K562 (cell line): ENCODE data around the gene ADARB2. TPM values are rescaled to one million over a fixed set of nuclear protein-coding genes. Genes with fewer than 3 reads are reported as not detected.

ENCODE experiments used
- ATAC-seq: fragments of 200-7000 bp; cut with Tn5 transposase; 3 replicates; pipeline ENCODE4 v1.9.1; 2020; ENCODE audit warnings: moderate library complexity
- BruUV-seq: library from RNA; stranded (reverse); fragments of 400-500 nt; replicated peaks from 2 replicates; lab custom pipeline; 2021; lab: Mats Ljungman, UMichigan
- CTCF ChIA-PET: fragments of 300-600 bp; formaldehyde crosslinking; extraction: SDS; loops from one replicate; lab custom pipeline; 2021; ENCODE audit warnings: low intra/inter-chr PET ratio; lab: Yijun Ruan, JAX
- POLR2A ChIA-PET: fragments of 300-600, 350-650 bp; sonication (Branson Sonifier 250); formaldehyde crosslinking; extraction: SDS; loops from one replicate; lab custom pipeline; 2021; ENCODE audit warnings: antibody characterized with exemption, inconsistent platforms; lab: Yijun Ruan, JAX
- DNase-seq, 4 experiments: peaks; one replicate each; pipeline versions ENCODE4 v3.0.0 to v3.0.0-alpha.2; 2011 to 2018; ENCODE audit warnings: low spot score in 3 of 4, mixed read lengths in 3 of 4; ENCODE audit errors: extremely low read depth in 1 of 4
- FAIRE-seq: peaks from 2 replicates; lab custom pipeline; 2011; peaks lifted over from hg19 to GRCh38; lab: Jason Lieb, UNC
- H2AFZ ChIP-seq: 2 replicates; pipeline ENCODE4 v1.6.0; 2011; ENCODE audit warnings: low read depth, low read length, control low read depth, inconsistent platforms
- H3K27ac ChIP-seq: fragments of 200-600 bp; 3 replicates; pipeline ENCODE4 v1.8.0; 2011; ENCODE audit warnings: low read depth, mild to moderate bottlenecking, control low read depth, inconsistent platforms, low read length, moderate library complexity, mixed read lengths; ENCODE audit errors: extremely low read depth
- H3K27me3 ChIP-seq, 2 experiments: fragments of 300-600 bp in 1 of 2; 2 replicates in 1 of 2; 3 replicates in 1 of 2; pipeline versions ENCODE4 v1.6.0 to v1.8.0; 2011; ENCODE audit warnings: inconsistent platforms in 2 of 2, low read length in 2 of 2, mild to moderate bottlenecking in 1 of 2, mixed read lengths in 1 of 2, moderate library complexity in 1 of 2; ENCODE audit not compliant: control insufficient read depth in 2 of 2, insufficient read depth in 2 of 2
- H3K36me3 ChIP-seq: fragments of 300-600 bp; 3 replicates; pipeline ENCODE4 v1.8.0; 2011; ENCODE audit warnings: mild to moderate bottlenecking, low read length, inconsistent platforms; ENCODE audit not compliant: control insufficient read depth, insufficient read depth
- H3K4me1 ChIP-seq, 2 experiments: fragments of 200-600 bp in 1 of 2; replicated peaks in 1 of 2; 2 replicates in 1 of 2; 3 replicates in 1 of 2; pipeline versions ENCODE4 v1.5.1 to v1.8.0; 2011; ENCODE audit warnings: inconsistent platforms in 2 of 2, low read length in 2 of 2, mild to moderate bottlenecking in 1 of 2, mixed read lengths in 1 of 2, moderate library complexity in 1 of 2; ENCODE audit not compliant: control insufficient read depth in 2 of 2, insufficient read depth in 2 of 2
- H3K4me2 ChIP-seq: 2 replicates; pipeline ENCODE4 v1.6.1; 2011; ENCODE audit warnings: low read length, control low read depth, inconsistent platforms, mixed read lengths; ENCODE audit not compliant: insufficient read depth
- H3K4me3 ChIP-seq: fragments of 200-600 bp; sonication (generic), shearing (Covaris generic); 2 replicates; pipeline ENCODE4 v1.5.1; 2016; ENCODE audit warnings: control low read depth, inconsistent platforms
- H3K79me2 ChIP-seq: fragments of 200-600 bp; 3 replicates; pipeline ENCODE4 v1.8.0; 2011; ENCODE audit warnings: low read length, inconsistent platforms; ENCODE audit not compliant: control insufficient read depth, insufficient read depth
- H3K9ac ChIP-seq, 2 experiments: 2 replicates each; pipeline versions ENCODE4 v1.6.0 to v1.6.1; 2011; ENCODE audit warnings: low read depth in 2 of 2, low read length in 2 of 2, control low read depth in 1 of 2, inconsistent platforms in 1 of 2, mild to moderate bottlenecking in 1 of 2, mixed read lengths in 1 of 2; ENCODE audit not compliant: insufficient read depth in 1 of 2
- H3K9me1 ChIP-seq: one replicate; pipeline ENCODE4 v1.6.0; 2011; ENCODE audit warnings: inconsistent platforms, mild to moderate bottlenecking, low read length, moderate library complexity; ENCODE audit not compliant: control insufficient read depth, insufficient read depth
- H3K9me3 ChIP-seq: replicated peaks from 2 replicates; pipeline ENCODE4 v1.5.1; 2011; ENCODE audit warnings: low read depth, low read length, inconsistent platforms; ENCODE audit not compliant: control insufficient read depth, insufficient read depth
- H4K20me1 ChIP-seq: replicated peaks from 2 replicates; pipeline ENCODE4 v1.6.1; 2011; ENCODE audit warnings: low read length, inconsistent platforms, mixed read lengths; ENCODE audit not compliant: control insufficient read depth, insufficient read depth
- ASH1L ChIP-seq: fragments of 450-650 bp; IDR thresholded peaks from 2 replicates; pipeline ENCODE4 v1.6.1; 2018; ENCODE audit warnings: borderline replicate concordance, mild to moderate bottlenecking, low read depth; ENCODE audit not compliant: partially characterized antibody
- CHCHD3 ChIP-seq: fragments of 250-450 bp; sonication (Bioruptor Pico); IDR thresholded peaks from 2 replicates; pipeline ENCODE4 v2.1.2; 2022; ENCODE audit warnings: mild to moderate bottlenecking
- CHD2 ChIP-seq: IDR thresholded peaks from 2 replicates; pipeline ENCODE4 v1.6.1; 2011; ENCODE audit warnings: low read depth, low read length
- ETV1 ChIP-seq: fragments of 450-650 bp; conservative IDR thresholded peaks from 2 replicates; pipeline ENCODE4 v1.6.1; 2016; ENCODE audit warnings: missing genetic modification characterization, control low read depth, low read depth, missing compliant biosample characterization
- FUS ChIP-seq: fragments of 200-400 bp; formaldehyde crosslinking; optimal IDR thresholded peaks from 2 replicates; pipeline ENCODE3; 2017; ENCODE audit warnings: low read depth, low read length
- MAZ ChIP-seq, 2 experiments: fragments of 450-650 bp in 1 of 2; sonication (generic) in 1 of 2; formaldehyde crosslinking; IDR thresholded peaks in 1 of 2; conservative IDR thresholded peaks in 1 of 2; 2 replicates each; pipeline versions ENCODE4 v1.4.0 to v1.5.0; 2020; ENCODE audit warnings: mild to moderate bottlenecking in 1 of 2, missing genetic modification reagents in 1 of 2
- MEF2A ChIP-seq: IDR thresholded peaks from 2 replicates; pipeline ENCODE4 v1.6.1; 2011; ENCODE audit warnings: low read depth, mild to moderate bottlenecking, low read length, moderate library complexity; ENCODE audit not compliant: control insufficient read depth
- NELFE ChIP-seq: IDR thresholded peaks from 2 replicates; pipeline ENCODE4 v1.6.1; 2011; ENCODE audit warnings: mild to moderate bottlenecking; ENCODE audit not compliant: insufficient read depth, insufficient read length
- PHF21A ChIP-seq: fragments of 450-650 bp; IDR thresholded peaks from 2 replicates; pipeline ENCODE4 v1.6.1; 2017; ENCODE audit warnings: low read depth, borderline replicate concordance
- STAT5A ChIP-seq: IDR thresholded peaks from 2 replicates; pipeline ENCODE4 v1.6.1; 2012; ENCODE audit warnings: low read length, inconsistent platforms, borderline replicate concordance
- TBL1XR1 ChIP-seq, 2 experiments: IDR thresholded peaks; 2 replicates each; pipeline ENCODE4 v1.6.1; 2012; ENCODE audit warnings: improper control_type of control experiment in 2 of 2, low read length in 2 of 2, mild to moderate bottlenecking in 1 of 2
- XRCC5 ChIP-seq: fragments of 200-400 bp; formaldehyde crosslinking; IDR thresholded peaks from 2 replicates; pipeline ENCODE4 v1.6.1; 2017; ENCODE audit warnings: low read depth, mild to moderate bottlenecking, low read length
- ZFPM2 ChIP-seq: fragments of 250-450 bp; sonication (Bioruptor Pico); IDR thresholded peaks from 2 replicates; pipeline ENCODE4 v1.5.1; 2022; ENCODE audit warnings: mild to moderate bottlenecking
- ZNF431 ChIP-seq: sonication (generic); formaldehyde crosslinking; IDR thresholded peaks from 2 replicates; pipeline ENCODE4 v1.8.0; 2022; ENCODE audit warnings: mild to moderate bottlenecking, missing genetic modification reagents
- WGBS: fragments of 100-300 bp; shearing (Covaris generic); methylation state at CpG from one replicate; pipeline ENCODE4 v1.1.6; 2016; ENCODE audit warnings: low coverage, mixed read lengths; ENCODE audit not compliant: insufficient coverage; ENCODE audit errors: missing lambda C conversion rate; 5-methylcytosine and 5-hydroxymethylcytosine counted together
- in situ Hi-C: fragments of 300-500 bp; cut with MboI; formaldehyde crosslinking; loops from 4 replicates; pipeline ENCODE4 v1.15.0; 2018; ENCODE audit warnings: inconsistent platforms, mixed read lengths
- intact Hi-C: fragments of 100-400 bp; cut with micrococcal nuclease; formaldehyde crosslinking; loops from 2 replicates; pipeline ENCODE4 v1.14.2; 2022
- polyA plus RNA-seq, 8 experiments: library from polyadenylated mRNA; depleted of rRNA in 4 of 8; stranded (reverse) in 5 of 8; unstranded in 3 of 8; fragments of >200 nt; fragmentation: Nextera tagmentation in 2 of 8; fragmentation: Illumina TruSeq in 1 of 8; extraction: Ambion mirVana in 2 of 8; extraction: Trizol in 1 of 8; gene quantifications; 2 replicates each; pipeline versions ENCODE4 v1.2.1 to v1.2.3, GENCODE V29; 2011 to 2014; ENCODE audit warnings: inconsistent platforms in 1 of 8, missing spikeins in 1 of 8
- total RNA-seq, 7 experiments: library from RNA; depleted of rRNA in 6 of 7; stranded (reverse); fragments of >200 nt in 6 of 7; fragmentation: Illumina TruSeq in 2 of 7; extraction: Trizol in 2 of 7; gene quantifications; 2 replicates each; pipeline versions ENCODE4 v1.2.1 to v1.2.3, GENCODE V29; 2011 to 2021; ENCODE audit warnings: low replicate concordance in 1 of 7
- TF ChIP-seq, protein P1 (sequence below): fragments of 250-450 bp; sonication (Bioruptor Pico); IDR thresholded peaks from 2 replicates; pipeline ENCODE4 v1.5.0; 2021; ENCODE audit warnings: mild to moderate bottlenecking, borderline replicate concordance
- TF ChIP-seq, protein P2 (sequence below): fragments of 250-450 bp; sonication (Bioruptor Pico); IDR thresholded peaks from 2 replicates; pipeline ENCODE4 v1.8.0; 2021; ENCODE audit warnings: borderline replicate concordance, mild to moderate bottlenecking, moderate library complexity; ENCODE audit not compliant: poor library complexity, severe bottlenecking

Gene ADARB2
- total and polyA plus RNA-seq, 9 of the 15 experiments (the other 6 are each of a cell fraction or from before 2014, with no cell fraction given) = not detected

DNA sequence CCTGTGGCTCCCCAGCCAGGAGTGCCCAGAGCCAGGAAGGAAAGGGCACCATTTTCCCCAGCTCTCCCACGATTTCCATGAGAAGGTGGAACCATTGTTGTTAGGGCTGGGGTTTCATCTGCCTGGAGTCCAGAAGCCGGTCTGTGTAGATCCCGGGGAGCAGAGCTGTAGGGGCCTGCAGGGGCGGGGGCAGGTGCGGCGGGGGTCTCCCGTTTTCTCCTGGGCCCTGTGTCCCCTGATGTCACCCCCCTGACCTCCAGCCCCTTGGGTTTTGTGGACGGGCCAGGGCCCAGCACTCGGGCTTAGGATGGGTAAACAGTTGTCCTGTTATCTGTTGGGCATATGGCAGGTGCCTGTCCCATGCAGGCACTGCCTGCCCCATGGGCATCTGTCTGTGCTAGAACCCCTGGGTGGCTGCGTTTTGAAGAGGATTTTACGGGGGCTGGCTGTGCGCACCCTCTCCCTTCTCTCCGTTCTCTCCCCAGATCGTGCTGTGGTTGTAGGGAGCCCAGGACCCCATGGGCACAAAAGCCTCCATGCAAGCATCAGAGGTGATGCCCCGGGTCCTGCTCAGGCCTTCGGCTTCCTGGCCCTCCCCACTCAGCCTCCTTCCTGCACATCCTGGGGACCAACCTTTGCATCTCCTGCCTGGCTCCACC, 522.3 kb downstream of the ADARB2 start:
- H3K4me2 ChIP-seq = no peak overlapping the region
- peaks cover 0 to 36% of the 10 kb centered on the region in 2 experiments; a peak in 4 of 5 replicates for H3K27me3 ChIP-seq
- TF ChIP-seq, protein P1, sequence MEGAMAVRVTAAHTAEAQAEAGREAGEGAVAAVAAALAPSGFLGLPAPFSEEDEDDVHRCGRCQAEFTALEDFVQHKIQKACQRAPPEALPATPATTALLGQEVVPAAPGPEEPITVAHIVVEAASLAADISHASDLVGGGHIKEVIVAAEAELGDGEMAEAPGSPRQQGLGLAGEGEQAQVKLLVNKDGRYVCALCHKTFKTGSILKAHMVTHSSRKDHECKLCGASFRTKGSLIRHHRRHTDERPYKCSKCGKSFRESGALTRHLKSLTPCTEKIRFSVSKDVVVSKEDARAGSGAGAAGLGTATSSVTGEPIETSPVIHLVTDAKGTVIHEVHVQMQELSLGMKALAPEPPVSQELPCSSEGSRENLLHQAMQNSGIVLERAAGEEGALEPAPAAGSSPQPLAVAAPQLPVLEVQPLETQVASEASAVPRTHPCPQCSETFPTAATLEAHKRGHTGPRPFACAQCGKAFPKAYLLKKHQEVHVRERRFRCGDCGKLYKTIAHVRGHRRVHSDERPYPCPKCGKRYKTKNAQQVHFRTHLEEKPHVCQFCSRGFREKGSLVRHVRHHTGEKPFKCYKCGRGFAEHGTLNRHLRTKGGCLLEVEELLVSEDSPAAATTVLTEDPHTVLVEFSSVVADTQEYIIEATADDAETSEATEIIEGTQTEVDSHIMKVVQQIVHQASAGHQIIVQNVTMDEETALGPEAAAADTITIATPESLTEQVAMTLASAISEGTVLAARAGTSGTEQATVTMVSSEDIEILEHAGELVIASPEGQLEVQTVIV (CRISPR knock-in tag) = no peak
- TF ChIP-seq ASH1L (no peak), ZNF431 (CRISPR knock-in tag) (no peak), CHD2 (no peak), PHF21A (no peak), TBL1XR1 (IDR thresholded peaks at IDR 0.05; ENCODE audit: low read length in 2 of 2) (no peak), XRCC5 (no peak), ZFPM2 (CRISPR knock-in tag) (no peak), MAZ (CRISPR knock-in tag; conservative IDR thresholded peaks at IDR 0.05 in 1 of 2, IDR thresholded peaks at IDR 0.05 in 1 of 2) (no peak), ETV1 (no peak), STAT5A (no peak), CHCHD3 (CRISPR knock-in tag) (no peak), FUS (no peak), MEF2A (no peak), NELFE (no peak)
- TF ChIP-seq, protein P2, sequence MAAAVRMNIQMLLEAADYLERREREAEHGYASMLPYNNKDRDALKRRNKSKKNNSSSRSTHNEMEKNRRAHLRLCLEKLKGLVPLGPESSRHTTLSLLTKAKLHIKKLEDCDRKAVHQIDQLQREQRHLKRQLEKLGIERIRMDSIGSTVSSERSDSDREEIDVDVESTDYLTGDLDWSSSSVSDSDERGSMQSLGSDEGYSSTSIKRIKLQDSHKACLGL (CRISPR knock-in tag) = no peak
- H3K79me2 ChIP-seq = no peaks in the 10 kb centered on the region
- CTCF ChIA-PET = no interaction called here
- WGBS = 2% methylated on average over 12 of the region's 16 CpGs
- no peak overlapping the region for H3K4me3 ChIP-seq
- BruUV-seq = no TSS peak
- FAIRE-seq (no peak), ATAC-seq (no peak), DNase-seq (no peak)
- H3K27ac ChIP-seq = no peak overlapping the region
- H3K9me1 ChIP-seq = no peaks in the 10 kb centered on the region
- H4K20me1 ChIP-seq = peaks cover 20% of the 10 kb centered on the region
- no peak overlapping the region for H2AFZ ChIP-seq
- no peaks in the 10 kb centered on the region for H3K36me3 ChIP-seq
- intact Hi-C loops (no loop called here), in situ Hi-C loops (no loop called here)
- H3K9me3 ChIP-seq = no peaks in the 10 kb centered on the region
- H3K9ac ChIP-seq = no peak overlapping the region
- POLR2A ChIA-PET = no interaction called here
- peaks cover 0 to 3% of the 10 kb centered on the region in 2 experiments; a peak in 1 of 5 replicates for H3K4me1 ChIP-seq
